Measurements from ENCODE around the gene NPDC1.

NPDC1 gene

DNA sequence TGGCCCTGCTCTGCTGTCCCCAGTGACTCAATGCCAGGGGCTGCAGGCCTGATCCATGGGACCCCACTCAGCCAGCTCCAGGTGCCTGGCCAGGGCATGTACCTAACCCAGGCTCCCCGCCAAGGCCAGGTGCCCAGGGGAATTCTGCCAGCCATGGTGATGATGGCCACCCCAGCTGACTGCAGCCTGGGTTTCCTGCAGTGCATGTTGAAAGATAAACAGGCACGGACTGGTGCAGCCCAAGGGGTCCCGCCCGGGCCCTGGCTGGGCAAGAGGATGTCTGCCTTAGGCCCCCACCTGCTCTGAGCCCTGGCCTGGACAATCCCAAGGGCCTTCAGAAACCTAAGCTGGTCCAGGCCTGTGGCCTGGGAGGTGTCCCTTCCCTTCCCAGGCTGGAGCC, 19.1 kb downstream of the NPDC1 start:
- DNase-seq: no peak
- TF ChIP-seq POLR2A (IDR thresholded peaks at IDR 0.05; ENCODE audit: low read length) (no peak), GATA1 (IDR thresholded peaks at IDR 0.05; ENCODE audit: low read depth, low read length) (no peak)

DNA sequence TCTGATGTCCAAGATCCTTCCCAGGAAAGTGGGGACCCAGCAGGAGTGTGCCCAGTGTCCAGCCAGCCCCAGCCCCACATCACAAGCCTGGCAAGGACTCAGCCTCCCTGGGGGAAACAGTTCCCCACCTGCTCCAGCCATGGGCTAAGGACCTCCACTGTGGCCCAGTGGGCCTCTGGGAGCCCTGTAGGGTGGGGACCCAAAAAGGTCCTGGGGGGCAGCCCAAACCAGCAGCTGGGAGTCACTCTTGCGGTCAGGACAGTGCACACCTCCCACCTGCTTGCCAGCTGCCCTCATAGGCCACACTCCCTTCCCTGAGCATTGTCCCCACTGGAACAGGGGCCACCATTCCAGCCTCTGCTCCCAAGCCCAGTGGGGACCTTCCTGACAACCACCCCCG, 19.6 kb downstream of the NPDC1 start:
- TF ChIP-seq GATA1 (IDR thresholded peaks at IDR 0.05; ENCODE audit: low read depth, low read length): no peak
- TF ChIP-seq POLR2A (IDR thresholded peaks at IDR 0.05; ENCODE audit: low read length): no peak
- no peak for DNase-seq

- TF ChIP-seq GATA1 (IDR thresholded peaks at IDR 0.05; ENCODE audit: low read depth, low read length) (no peak), POLR2A (IDR thresholded peaks at IDR 0.05; ENCODE audit: low read length) (no peak)
- no peak for DNase-seq
Observed at GRCh38 chr9:137025517-137025966, 20.4 kb downstream of the NPDC1 start.

DNA sequence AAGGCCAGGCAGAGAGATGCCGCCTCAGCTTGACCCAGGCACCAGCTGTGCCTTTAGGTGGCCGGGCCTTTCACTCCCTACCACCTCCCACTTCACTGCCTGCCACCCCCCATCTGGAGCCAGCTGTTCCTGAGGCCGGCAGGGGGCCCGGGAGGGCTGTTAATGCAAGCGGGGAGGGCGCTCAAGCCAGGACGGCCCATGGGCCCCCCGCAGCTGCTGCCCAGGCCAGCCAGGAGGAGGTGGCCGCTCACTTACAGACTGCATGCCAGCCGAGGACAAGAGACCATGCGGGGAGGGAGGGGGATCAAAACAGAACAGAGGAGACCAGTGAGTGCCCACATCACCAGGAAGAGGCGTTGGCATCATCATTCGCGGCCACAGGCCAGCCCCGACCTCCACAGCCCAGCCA, 22.4 kb downstream of the NPDC1 start:
- TF ChIP-seq POLR2A (IDR thresholded peaks at IDR 0.05; ENCODE audit: low read length): no peak
- no peak for TF ChIP-seq GATA1 (IDR thresholded peaks at IDR 0.05; ENCODE audit: low read depth, low read length)
- no peak for DNase-seq

GRCh38 chr9:137023157-137023556, 22.8 kb downstream of the NPDC1 start:
- TF ChIP-seq POLR2A (IDR thresholded peaks at IDR 0.05; ENCODE audit: low read length) (no peak), GATA1 (IDR thresholded peaks at IDR 0.05; ENCODE audit: low read depth, low read length) (no peak)

GRCh38 chr9:137022662-137023008, 23.3 kb downstream of the NPDC1 start:
- no peak for TF ChIP-seq POLR2A (IDR thresholded peaks at IDR 0.05; ENCODE audit: low read length)
- no peak for TF ChIP-seq GATA1 (IDR thresholded peaks at IDR 0.05; ENCODE audit: low read depth, low read length)
- DNase-seq: no peak

More at GRCh38 chr9:137023157-137023556, 22.8 kb downstream of the NPDC1 start:
- DNase-seq: no peak

DNA sequence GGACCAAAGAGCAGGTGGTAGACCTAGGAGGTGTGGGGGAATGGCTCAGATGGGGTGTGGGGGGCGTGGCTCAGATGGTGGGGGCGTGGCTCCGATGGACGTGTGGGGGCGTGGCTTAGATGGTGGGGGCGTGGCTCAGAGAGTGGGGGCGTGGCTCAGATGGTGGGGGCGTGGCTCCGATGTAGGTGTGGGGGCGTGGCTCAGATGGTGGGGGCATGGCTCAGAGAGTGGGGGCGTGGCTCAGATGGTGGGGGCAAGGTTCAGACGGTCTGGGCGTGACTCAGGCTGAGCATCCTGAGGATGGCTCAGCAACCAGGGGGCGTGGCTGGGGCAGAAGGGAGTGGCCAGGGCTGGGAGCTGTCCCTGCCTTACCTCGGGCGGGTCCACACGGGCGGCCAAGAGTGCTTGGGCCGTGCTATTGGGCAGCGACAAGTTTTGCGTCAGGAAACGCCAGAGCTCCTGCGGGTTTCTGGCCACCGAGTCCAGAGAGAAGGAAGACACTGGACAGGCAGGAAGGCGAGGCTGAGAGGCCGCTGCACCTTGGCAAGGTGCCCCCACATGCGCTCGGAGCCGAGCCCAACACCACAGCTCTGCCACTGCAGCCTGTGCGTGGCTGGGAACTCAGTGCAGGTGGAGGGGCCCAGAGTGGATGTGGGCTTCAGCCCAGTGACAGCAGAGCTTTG, 23.9 kb downstream of the NPDC1 start:
- DNase-seq: peak; percentile 83 to 89

DNA sequence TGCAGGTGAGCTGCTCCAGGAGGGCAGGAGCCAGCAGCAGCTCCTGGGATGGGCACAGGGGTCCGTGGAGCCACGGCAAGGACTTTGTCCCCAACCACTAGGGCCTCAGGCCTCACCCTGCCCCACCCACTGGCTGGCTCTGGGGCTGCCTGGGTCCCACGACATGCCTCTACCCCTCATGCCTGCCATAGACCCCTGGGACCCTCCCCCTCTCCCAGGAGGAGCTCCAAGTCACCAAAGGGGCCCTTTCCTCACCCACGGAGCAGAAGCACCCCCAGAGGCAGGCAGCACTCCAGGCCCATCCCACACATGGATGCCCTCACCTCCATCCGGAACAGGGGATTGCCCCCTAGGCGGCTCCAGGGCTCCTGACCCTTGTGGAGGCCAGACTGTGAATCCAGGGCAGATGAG, 24.4 kb downstream of the NPDC1 start:
- DNase-seq: no peak
- TF ChIP-seq POLR2A (IDR thresholded peaks at IDR 0.05; ENCODE audit: low read length) (no peak), GATA1 (IDR thresholded peaks at IDR 0.05; ENCODE audit: low read depth, low read length) (no peak)

More for the DNA sequence above, 23.9 kb downstream of the NPDC1 start:
- TF ChIP-seq GATA1 (IDR thresholded peaks at IDR 0.05; ENCODE audit: low read depth, low read length) (no peak), POLR2A (IDR thresholded peaks at IDR 0.05; ENCODE audit: low read length) (no peak)

DNA sequence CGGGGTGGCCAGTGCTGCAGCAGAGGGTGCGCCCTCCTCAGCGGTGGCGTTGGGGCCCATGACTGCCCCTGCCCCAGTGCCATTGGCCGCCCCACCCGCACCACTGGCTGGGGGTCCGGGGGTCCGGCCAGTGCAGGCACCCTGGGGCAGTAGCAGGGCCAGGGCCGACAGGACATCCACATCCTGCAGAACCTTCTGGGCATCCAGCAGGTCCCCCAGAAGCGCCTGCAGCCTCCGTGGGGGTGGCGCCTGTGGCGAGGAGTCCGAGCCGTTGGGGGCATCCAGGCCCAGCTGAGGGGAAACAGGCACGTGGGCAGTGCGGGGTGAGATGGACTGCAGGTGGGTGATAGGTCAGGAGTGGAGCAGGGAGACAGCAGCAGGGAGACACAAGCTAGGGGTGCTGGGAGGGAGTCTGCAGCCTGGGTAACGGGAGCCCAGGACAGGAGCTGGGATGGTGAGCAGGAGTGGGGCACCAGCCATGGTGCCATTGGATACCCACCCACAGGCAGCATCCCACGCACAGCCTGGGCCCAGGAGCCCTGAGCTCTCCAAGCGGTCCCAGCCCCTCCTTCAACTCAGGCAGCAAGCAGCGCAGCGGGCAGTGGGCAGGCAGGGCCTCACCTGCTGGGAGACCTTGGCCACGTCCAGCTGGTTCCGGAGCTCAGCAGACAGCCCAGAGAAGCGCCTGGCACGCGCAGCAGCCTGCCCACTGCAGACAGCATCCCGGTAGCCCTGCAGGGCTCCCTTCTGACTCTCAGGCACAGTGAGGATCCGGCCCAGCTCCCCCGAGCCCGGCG, 25.0 kb downstream of the NPDC1 start:
- TF ChIP-seq GATA1 (IDR thresholded peaks at IDR 0.05; ENCODE audit: low read depth, low read length) (no peak), POLR2A (IDR thresholded peaks at IDR 0.05; ENCODE audit: low read length) (no peak)

GRCh38 chr9:137019891-137020683, 25.9 kb downstream of the NPDC1 start:
- TF ChIP-seq POLR2A (IDR thresholded peaks at IDR 0.05; ENCODE audit: low read length) (no peak), GATA1 (IDR thresholded peaks at IDR 0.05; ENCODE audit: low read depth, low read length) (no peak)
- DNase-seq: no peak

More for the DNA sequence above, 25.0 kb downstream of the NPDC1 start:
- no peak for DNase-seq

- TF ChIP-seq GATA1 (IDR thresholded peaks at IDR 0.05; ENCODE audit: low read depth, low read length) (no peak), POLR2A (IDR thresholded peaks at IDR 0.05; ENCODE audit: low read length) (no peak)
Observed at GRCh38 chr9:137018761-137019559, 27.0 kb downstream of the NPDC1 start.

GRCh38 chr9:137017791-137018497, 28.0 kb downstream of the NPDC1 start:
- no peak for DNase-seq
- TF ChIP-seq POLR2A (IDR thresholded peaks at IDR 0.05; ENCODE audit: low read length) (no peak), GATA1 (IDR thresholded peaks at IDR 0.05; ENCODE audit: low read depth, low read length) (no peak)

More at GRCh38 chr9:137018761-137019559, 27.0 kb downstream of the NPDC1 start:
- DNase-seq: no peak

DNA sequence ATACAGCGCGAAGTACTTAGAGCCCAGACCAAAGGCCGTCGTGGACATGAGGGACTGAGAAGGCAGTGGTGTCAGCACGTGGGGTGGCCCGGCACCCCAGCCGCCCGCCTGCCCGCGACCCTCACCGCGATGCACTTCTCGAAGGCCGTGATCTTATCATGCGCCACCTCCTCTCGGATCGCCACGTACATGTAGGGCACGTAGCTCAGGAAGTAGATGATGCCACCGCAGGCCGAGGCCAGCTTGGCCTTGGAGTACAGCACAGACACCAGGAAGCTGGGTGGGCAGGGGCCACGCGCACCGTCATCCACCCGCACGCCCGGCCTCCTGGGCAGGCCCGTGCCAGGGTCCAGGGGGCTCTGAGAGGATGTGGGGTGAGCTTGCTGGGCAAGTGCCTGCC, 28.9 kb downstream of the NPDC1 start:
- no peak for DNase-seq
- TF ChIP-seq GATA1 (IDR thresholded peaks at IDR 0.05; ENCODE audit: low read depth, low read length): no peak
- no peak for TF ChIP-seq POLR2A (IDR thresholded peaks at IDR 0.05; ENCODE audit: low read length)
